ENCODE results near the gene SPATA2L. TPM values are rescaled to one million over a fixed set of nuclear protein-coding genes. Genes with fewer than 3 reads are reported as not detected.
"Not testable (repeated sequence)": the region's sequence is repeated elsewhere in the genome, so short reads cannot be mapped to it uniquely, and the experiment has no call there.

Gene SPATA2L
- total RNA-seq, 1 donor from 2014 or later: 7.0 TPM

DNA sequence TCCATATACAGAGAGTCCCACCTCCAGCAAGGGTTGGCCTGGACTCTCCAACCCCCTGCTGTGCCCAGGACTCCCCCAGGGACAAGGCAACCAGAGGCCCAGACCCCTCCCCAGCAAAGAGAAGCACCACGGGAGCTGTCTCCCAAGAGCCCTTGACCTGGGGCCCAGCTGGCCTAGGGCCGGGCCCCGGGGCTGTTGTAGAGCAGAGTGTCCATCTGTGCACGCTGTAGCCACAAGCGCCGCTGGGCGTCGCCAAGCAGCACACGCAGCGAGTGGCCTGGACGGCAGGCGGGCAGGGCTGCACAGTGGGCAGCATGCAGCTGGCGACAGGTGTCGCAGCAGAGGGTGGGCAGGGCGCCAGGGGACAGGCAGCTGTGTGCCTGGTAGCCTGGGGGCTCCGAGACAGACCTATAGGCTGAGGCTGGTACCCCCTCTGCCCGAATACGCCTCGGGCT, 4.3 kb downstream of the SPATA2L start:
- no peaks in the 10 kb centered on the region for H3K9me3 Mint-ChIP-seq
- DNase-seq: no peak
- POLR2A ChIA-PET: interaction anchor here (1.6 kb wide), 1 partner anchor 11 kb away, joined by 7 read pairs; the partner anchor contains the start of gene CDK10
- CTCF ChIA-PET: no interaction called here
- peaks cover 27% of the 10 kb centered on the region for H3K36me3 Mint-ChIP-seq (ENCODE audit: low read depth)
- intact Hi-C loops (cut with micrococcal nuclease): no loop called here
- H3K27ac Mint-ChIP-seq: no peak overlapping the region
- TF ChIP-seq, protein P1, sequence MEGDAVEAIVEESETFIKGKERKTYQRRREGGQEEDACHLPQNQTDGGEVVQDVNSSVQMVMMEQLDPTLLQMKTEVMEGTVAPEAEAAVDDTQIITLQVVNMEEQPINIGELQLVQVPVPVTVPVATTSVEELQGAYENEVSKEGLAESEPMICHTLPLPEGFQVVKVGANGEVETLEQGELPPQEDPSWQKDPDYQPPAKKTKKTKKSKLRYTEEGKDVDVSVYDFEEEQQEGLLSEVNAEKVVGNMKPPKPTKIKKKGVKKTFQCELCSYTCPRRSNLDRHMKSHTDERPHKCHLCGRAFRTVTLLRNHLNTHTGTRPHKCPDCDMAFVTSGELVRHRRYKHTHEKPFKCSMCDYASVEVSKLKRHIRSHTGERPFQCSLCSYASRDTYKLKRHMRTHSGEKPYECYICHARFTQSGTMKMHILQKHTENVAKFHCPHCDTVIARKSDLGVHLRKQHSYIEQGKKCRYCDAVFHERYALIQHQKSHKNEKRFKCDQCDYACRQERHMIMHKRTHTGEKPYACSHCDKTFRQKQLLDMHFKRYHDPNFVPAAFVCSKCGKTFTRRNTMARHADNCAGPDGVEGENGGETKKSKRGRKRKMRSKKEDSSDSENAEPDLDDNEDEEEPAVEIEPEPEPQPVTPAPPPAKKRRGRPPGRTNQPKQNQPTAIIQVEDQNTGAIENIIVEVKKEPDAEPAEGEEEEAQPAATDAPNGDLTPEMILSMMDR (IDR thresholded peaks at IDR 0.05): no peak
- H3K4me1 Mint-ChIP-seq: peaks cover 29% of the 10 kb centered on the region
- H3K27me3 Mint-ChIP-seq: no peaks in the 10 kb centered on the region
- no peak for ATAC-seq (ENCODE audit: low read depth)
- no peak overlapping the region for H3K4me3 Mint-ChIP-seq

DNA sequence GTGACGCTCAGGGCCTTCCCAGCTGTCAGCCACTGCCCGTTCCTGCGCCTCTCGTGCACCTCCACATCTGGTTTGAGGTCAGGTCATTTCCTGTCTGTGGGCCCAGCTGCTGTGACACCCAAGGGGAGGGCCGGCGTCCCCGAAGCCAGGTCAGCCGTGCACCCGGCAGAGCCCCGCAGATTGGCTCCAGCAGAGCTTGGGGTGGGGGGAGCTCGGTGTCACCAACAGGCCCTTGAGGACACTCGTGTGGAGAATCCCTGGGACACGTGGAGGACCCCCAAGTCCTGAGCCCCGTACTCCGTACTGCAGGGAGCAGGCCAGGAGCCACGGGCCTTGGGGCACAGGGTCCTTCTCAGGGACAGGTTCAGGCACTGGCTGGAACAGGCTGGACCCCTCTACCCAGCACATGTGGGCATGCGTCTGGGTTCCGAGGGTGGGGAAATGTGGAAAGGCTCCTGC, 4.8 kb downstream of the SPATA2L start:
- CTCF ChIA-PET: no interaction called here
- intact Hi-C loops (cut with micrococcal nuclease): no loop called here
- DNase-seq (no peak), ATAC-seq (ENCODE audit: low read depth) (no peak)
- POLR2A ChIA-PET: interaction anchor here (1.0 kb wide), 1 partner anchor 9 kb away, joined by 7 read pairs; no protein-coding TSS in a partner anchor
- Mint-ChIP-seq H3K36me3 (ENCODE audit: low read depth) (peaks cover 30% of the 10 kb centered on the region), H3K27me3 (no peaks in the 10 kb centered on the region), H3K4me1 (peaks cover 27% of the 10 kb centered on the region), H3K9me3 (no peaks in the 10 kb centered on the region), H3K27ac (no peak overlapping the region), H3K4me3 (no peak overlapping the region)
- TF ChIP-seq, protein P1 (IDR thresholded peaks at IDR 0.05): no peak

DNA sequence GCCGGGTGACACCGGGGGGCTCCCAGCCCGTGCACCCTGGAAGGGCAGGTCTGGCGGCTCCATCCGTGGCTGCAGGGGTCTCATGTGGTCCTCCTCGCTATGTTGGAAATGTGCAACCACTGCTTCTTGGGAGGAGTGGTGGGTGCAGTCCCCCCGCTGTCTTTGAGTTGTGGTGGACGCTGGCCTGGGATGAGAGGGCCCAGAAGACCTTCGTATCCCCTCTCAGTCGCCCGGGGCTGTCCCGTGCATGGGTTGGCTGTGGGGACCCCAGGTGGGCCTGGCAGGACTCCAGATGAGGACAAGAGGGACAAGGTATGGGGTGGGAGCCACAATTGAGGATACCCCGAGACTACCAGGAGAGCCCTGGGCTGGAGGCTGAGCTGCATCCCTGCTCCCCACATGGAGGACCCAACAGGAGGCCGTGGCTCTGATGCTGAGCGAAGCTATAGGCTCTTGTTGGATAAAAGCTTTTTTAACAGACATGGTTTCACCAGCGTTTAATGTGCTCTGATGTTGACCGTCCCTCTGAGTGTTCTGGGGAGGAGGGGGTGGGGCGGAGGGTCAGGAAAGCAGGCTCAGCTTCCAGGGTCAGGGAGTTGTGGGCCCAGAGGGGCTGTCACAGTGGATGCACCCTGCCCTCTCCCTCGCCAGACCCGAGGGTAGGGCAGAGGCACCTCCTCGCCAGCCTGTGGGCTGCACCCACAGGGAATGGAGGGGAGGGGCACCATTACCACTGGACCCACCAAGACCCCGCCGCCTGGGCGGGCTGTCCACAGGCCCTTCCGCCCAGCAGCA, 5.4 kb downstream of the SPATA2L start:
- Mint-ChIP-seq H3K4me3 (no peak overlapping the region), H3K4me1 (peaks cover 27% of the 10 kb centered on the region), H3K36me3 (ENCODE audit: low read depth) (peaks cover 35% of the 10 kb centered on the region), H3K9me3 (no peaks in the 10 kb centered on the region), H3K27me3 (no peaks in the 10 kb centered on the region), H3K27ac (no peak overlapping the region)
- CTCF ChIA-PET: no interaction called here
- TF ChIP-seq, protein P1 (IDR thresholded peaks at IDR 0.05): no peak
- ATAC-seq (ENCODE audit: low read depth) (no peak), DNase-seq (no peak)
- intact Hi-C loops (cut with micrococcal nuclease): no loop called here
- POLR2A ChIA-PET: interaction anchor here (0.6 to 1.0 kb wide), 2 partner anchors 10 to 17 kb away, joined by 3 to 7 read pairs; no protein-coding TSS in a partner anchor

DNA sequence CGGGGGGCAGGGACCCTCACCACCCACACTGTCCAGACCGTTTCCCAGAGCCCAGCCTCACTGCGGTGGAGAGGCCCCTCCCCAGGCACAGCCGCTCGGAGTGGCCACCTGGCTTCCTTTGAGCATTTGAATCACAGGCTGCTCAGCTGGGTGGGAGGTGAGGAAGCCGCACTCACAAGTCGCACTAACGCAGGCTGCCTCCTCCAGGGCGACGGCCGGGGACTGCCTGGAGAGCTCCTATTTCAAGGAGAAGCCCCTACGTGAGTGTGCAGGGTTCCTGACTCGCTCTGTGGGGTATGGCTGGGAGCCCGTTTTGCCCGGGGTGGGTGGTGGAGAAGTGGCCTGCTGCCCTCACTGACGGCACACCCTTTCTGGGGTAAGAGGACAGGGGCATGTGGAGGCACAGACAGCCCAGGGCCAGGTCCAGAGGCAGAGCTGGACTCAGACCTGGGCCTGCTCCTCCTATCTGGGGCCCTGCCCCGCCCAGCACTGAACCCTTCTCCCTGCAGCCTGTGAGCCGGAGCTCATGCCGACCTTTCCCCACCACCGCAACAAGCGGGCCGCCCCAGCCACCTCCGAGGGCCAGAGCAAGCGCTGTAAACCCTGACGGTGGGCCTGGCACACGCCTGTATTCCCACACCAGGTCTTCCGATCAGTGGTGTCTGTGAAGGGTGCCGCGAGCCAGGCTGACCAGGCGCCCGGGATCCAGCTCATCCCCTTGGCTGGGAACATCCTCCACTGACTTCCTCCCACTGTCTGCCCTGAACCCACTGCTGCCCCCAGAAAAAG, 6.2 kb downstream of the SPATA2L start:
- H3K27me3 Mint-ChIP-seq: no peaks in the 10 kb centered on the region
- peaks cover 21% of the 10 kb centered on the region for H3K4me1 Mint-ChIP-seq
- peaks cover 40% of the 10 kb centered on the region for H3K36me3 Mint-ChIP-seq (ENCODE audit: low read depth)
- no peaks in the 10 kb centered on the region for H3K9me3 Mint-ChIP-seq
- ChIA-PET CTCF (no interaction called here), POLR2A (interaction anchor here (0.6 to 1.0 kb wide), 2 partner anchors 11 to 18 kb away, joined by 3 to 7 read pairs; no protein-coding TSS in a partner anchor)
- TF ChIP-seq, protein P1 (IDR thresholded peaks at IDR 0.05): no peak
- DNase-seq: no peak
- H3K27ac Mint-ChIP-seq: no peak overlapping the region
- ATAC-seq (ENCODE audit: low read depth): no peak
- no peak overlapping the region for H3K4me3 Mint-ChIP-seq
- intact Hi-C loops (cut with micrococcal nuclease): no loop called here

DNA sequence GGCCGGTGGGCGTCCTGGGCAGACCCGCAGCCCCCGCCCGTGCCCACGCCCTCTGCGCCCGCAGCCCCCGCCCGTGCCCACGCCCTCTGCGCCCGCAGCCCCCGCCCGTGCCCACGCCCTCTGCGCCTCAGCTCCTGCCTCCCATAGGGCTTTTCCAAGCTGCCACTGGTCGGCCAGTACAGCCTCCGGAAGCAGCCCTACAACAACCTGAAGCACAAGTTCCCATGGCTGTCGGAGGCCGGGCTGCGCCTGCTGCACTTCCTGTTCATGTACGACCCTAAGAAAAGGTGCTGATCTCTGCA, 6.8 kb downstream of the SPATA2L start:
- ATAC-seq (ENCODE audit: low read depth); POLR2A ChIA-PET; H3K27ac Mint-ChIP-seq; H3K9me3 Mint-ChIP-seq; H3K27me3 Mint-ChIP-seq; intact Hi-C loops (cut with micrococcal nuclease); CTCF ChIA-PET; DNase-seq; H3K4me3 Mint-ChIP-seq: not testable (repeated sequence)
- Mint-ChIP-seq H3K4me1 (peaks cover 16% of the 10 kb centered on the region), H3K36me3 (ENCODE audit: low read depth) (peaks cover 45% of the 10 kb centered on the region)

Data from activated B cell treated with CpG ODN at 0.5 μM for 24 hours (primary cell).